SW480 (cell line): Measurements from ENCODE around the gene PLSCR5.

Experiments used
- DNase-seq: peaks from one replicate; pipeline ENCODE4 v3.0.0-alpha.2; 2016; ENCODE audit warnings: low spot score

The PLSCR5 gene

GRCh38 chr3:146585156-146585555, 20.0 kb downstream of the PLSCR5 start:
- no peak for DNase-seq

DNA sequence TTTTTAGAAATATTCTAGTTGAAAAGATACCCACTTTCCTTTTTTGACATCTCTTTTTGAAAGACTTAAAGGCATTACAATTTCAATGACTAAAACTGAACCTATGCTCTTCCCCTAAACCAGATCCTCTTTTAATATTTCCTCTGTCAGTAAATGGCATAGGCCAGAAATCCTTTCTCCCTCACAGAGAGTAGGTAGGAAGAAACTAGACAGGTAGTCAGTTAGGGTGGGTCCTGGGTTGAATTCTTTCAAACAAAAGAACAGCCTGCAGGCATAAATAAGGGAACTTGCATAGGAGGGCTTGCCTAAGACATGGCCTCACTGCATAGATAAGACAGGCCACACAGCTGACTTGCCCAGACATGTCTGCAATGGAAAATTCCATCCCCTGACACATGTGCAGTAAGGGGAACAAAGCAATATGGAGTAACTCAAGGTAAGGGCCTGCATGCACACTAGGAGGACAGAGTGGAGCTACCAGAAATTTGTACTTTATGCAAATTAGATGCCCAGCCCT, 23.1 kb downstream of the PLSCR5 start:
- DNase-seq: no peak

- no peak for DNase-seq
Measured at GRCh38 chr3:146581080-146581601, 24.0 kb downstream of the PLSCR5 start.

- DNase-seq: peak; percentile 45
Measured at GRCh38 chr3:146577662-146578061, 27.5 kb downstream of the PLSCR5 start.

DNA sequence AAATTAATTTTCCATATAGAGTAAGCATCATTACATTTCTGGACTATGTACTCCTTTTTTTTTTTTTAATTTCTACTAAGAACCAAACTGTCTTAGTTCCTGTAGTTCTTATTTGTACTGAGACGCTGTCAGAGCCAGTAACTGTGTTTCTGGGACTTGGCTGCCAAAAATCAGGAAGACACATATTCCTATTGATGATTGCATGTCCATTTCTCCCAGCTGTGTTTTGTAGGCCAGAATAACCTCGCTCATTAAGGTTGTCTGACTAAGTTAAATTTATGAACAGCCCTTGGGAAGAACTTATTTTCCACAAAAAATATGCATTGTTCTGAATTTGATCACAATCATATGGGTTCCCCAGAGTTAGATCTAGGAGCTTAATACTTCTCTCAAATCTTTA, 29.5 kb downstream of the PLSCR5 start:
- DNase-seq: no peak

GRCh38 chr3:146574173-146574572, 31.0 kb downstream of the PLSCR5 start:
- no peak for DNase-seq

DNA sequence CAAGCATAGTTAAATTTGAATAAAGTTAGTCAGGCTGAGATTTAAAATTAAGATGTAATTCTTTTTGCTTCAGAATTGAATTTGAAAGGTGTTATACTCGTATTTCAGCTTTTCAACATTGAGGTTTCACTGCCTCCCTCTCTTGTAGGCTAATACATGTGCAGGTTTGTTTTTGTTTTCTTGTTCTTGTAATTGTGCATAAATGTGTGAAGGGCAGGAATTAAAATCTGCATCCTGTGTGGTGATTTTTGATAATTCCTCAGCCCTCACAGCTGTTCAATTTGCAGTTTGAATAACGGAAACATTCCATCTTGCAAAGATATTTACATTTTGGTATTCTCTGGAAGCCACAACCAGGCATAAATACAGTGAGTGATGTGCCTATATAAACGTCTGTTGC, 35.8 kb downstream of the PLSCR5 start:
- DNase-seq: no peak

DNA sequence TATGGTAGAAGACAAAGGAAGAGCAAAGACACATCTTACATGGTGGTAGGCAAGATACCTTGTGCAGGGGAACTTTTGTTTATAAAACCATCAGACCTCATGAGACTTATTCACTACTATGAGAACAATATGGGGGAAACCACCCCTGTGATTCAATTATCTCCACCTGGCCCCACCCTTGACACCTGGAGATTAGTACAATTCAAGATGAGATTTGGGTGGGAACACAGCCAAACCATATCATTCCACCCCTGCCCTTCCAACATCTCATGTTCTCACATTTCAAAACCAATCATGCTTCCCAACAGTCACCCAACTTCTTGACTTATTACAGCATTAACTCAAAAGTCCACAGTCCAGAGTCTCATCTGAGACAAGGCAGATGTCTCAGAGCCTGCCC, 39.0 kb downstream of the PLSCR5 start:
- no peak for DNase-seq

DNA sequence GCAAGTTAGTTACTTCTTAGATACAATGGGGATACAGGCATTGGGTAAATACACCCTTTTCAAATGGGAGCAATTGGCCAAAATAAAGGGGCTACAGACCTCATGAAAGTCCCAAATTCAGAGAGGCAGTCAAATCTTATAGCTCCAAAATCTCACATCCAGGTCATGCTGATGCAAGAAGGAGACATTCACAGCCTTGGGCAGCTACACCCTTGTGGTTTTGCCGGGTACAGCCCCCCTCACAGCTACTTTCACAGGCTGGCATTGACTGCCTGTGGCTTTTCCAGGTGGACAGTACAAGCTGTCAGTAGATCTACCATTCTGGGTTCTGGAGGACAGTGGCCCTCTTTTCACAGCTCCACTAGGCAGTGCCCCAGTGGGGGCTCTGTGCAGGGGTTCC, 43.3 kb downstream of the PLSCR5 start:
- peak; percentile 63 for DNase-seq

DNA sequence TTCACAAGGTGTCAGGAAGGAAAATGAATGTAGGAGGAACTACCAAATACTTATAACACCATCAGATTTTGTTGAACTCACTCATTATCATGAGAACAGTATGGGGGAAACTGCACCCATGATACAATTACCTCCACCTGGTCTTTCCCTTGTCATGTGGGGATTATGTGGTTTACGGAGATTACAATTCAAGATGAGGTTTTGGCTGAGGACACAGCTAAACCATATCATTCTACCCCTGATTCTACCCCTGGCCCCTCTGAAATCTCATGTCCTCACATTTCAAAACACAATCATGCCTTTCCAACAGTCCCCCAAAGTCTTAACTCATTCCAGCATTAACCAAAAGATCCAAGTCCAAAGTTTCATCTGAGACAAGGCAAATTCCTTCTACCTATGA, 43.7 kb downstream of the PLSCR5 start:
- no peak for DNase-seq

GRCh38 chr3:146560678-146561077, 44.5 kb downstream of the PLSCR5 start:
- no peak for DNase-seq

DNA sequence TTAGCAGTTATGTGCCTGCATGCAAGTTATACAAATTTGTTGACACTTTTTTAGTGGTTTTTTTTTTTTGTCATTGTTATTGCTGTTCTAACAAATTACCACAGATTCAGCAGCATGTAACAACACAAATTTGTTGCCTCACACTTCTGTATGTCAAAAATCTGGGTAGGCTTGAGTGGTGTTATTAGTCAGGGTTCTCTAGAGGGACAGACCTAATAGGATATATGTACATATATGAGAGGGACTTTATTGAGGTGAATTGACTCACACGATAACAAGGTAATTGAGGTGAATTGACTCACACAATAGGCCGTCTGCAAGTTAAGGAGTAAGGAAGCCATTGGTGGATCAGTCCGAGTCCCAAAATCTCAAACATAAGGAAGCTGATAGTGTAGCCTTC, 45.8 kb downstream of the PLSCR5 start:
- DNase-seq: no peak

GRCh38 chr3:146558781-146559180, 46.4 kb downstream of the PLSCR5 start:
- no peak for DNase-seq

DNA sequence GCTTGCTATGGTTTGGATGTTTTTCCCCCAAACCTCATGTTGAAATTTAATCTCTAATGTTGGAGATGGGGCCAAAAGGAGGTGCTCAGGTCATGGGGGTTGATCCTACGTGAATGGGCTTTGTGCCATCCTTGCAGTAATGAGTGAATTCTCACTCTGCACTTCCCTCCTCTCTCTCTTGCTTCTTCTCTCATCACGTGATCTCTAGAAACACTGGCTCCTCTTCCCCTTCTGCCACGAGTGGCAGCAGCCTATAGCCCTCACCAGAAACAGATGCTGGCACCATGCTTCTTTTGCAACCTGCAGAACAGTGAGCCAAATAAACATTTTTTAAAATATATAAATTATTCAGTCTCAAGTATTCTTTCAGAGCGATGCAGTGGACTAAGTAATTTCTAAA, 47.4 kb downstream of the PLSCR5 start:
- no peak for DNase-seq

DNA sequence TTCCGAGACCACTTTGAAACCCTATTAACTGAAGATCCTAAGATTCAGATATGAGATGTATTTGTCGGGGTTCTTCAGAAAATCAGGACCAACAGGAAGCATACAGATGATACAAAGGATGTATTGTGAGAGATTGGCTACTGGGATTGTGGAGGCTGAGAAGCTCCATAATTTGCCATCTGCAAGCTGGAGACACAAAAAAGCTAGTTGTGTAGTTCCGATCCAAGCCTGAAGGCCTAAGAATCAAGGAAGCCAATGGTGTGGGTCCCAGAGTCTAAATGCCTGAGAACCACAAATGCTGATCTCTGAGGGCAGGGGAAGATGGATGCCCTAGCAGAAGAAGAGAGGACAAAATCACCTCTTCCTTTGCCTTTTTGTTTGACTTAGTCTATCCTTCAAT, 49.8 kb downstream of the PLSCR5 start:
- no peak for DNase-seq

GRCh38 chr3:146554151-146554760, 50.9 kb downstream of the PLSCR5 start:
- no peak for DNase-seq

- peak; percentile 75 for DNase-seq
Measured at GRCh38 chr3:146550743-146551510, 54.2 kb downstream of the PLSCR5 start.

DNA sequence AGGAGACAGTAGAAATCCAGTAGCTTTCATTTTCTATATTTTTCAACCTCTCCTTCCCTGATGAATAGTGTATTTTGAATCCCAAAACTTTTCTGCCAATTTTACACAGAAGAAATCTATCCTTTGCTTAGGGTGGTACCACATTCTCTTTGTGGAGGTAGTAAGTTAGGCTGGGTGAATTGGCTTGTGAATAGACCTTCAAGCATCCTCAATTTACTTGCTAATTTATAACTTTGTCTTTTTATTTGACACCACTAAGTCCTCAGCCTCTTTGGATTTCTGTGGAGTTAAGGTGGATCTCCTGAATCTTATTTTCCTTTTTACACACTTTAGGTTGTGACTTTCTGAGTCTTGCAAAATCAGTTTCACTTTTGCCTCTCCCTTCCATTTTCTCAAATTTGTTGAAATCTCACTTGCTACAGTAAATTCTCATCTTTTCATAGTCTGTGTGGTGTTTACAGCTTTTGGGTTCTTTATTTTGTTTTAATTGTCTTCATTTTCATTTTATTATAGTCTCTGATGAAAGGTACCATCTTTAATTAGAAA, 55.0 kb downstream of the PLSCR5 start:
- DNase-seq: no peak

GRCh38 chr3:146547235-146547835, 57.8 kb downstream of the PLSCR5 start:
- no peak for DNase-seq

DNA sequence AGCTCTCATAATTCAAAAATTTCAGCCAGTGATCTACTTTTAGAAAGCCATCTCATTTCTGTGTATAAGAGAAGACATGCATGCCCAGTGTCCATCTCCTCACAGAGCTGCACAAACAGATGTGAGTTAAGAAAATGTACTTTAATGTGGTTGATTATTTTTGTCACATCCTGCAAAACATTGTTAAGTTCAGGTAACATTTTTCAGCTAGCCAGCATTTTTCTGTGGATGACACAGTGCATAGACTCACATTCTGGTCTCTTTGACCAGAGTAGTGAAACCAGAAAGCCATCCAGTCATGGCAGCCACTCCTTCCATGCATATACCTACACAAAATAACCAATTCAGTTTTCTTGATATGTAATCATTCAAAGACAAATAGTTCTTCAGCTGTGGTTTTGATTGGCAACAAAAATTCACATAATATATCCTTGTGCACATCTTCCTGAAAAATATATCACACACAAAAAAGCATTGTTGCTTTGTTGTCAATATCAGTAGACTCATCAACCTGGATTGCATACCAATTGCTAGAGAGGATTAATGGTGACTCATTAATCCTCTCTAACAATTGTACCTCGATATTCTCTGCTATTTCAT, 58.7 kb downstream of the PLSCR5 start:
- DNase-seq: no peak

DNA sequence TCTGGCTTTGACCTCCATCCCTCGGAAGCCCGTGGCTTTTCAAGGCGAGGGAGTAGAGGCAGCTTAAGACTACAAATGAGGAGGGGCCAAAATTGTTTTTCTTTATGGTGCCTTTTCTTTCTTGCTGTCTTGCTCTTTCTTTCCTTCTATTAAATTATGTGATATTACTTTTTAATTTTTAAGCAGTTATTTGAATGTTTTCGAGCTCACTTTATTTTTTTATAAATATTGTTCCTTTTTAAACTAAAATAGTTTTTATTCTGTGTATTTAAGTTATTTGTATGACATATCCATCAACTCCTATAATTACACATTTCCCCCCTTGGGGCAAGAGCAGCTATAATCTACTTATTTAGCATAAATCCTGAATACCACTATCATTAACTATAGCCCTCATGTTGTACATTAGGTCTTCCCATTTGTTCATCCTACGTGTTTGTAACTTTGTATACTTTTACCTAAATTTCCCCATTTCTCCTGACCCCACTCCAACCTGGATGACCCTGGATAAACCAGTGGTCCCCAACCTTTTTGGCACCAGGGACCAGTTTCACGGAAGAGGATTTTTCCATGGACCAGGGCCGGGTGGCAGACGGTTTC, 60.1 kb downstream of the PLSCR5 start:
- DNase-seq: no peak
